ENCODE measurements around the gene TIMM17A.

TIMM17A gene

DNA sequence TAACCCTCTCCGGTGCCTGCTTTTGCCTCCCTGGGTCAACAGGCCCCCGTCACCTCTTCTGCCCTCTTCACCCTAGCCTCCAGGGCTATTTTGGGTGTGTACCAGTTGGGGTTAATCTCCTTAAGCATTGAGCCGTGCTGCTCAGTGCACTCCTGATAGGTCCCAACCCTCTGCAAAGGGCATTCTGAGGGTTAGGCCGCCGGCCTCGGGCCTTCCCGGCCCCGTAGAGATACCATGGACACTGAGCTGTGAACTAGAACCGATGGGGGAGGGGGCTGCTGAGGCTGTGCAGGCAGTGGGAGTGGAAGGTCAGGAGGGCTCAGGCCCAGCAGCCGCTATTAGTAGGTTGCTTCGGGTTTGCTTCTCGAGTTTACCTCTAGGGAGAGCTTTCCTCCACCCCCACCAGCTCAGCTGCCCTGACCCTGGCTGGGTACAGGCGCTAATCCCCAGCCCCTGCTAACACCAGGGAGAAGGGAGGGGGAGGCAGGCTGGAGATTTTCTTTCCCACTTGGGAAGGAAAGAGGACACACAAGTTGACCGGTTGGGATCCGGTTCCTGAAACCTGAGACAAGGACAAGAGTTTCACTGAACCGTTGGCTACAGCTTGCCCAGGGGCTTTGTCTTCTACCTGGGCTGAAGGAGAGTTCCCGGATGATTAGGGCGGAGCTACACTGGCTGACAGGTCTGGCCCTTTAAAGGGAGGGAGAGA is 13.7 kb upstream of the TIMM17A start:
- no peak for ATAC-seq
- TF ChIP-seq ESRRG (CRISPR knock-in tag; IDR thresholded peaks at IDR 0.05) (no peak), ZNF70 (CRISPR knock-in tag; IDR thresholded peaks at IDR 0.05) (no peak), ZNF565 (CRISPR knock-in tag; conservative IDR thresholded peaks at IDR 0.05; ENCODE audit: low read depth) (no peak), ARNTL (CRISPR knock-in tag; IDR thresholded peaks at IDR 0.05; ENCODE audit: borderline replicate concordance, low read depth) (no peak), TCF4 (CRISPR knock-in tag; IDR thresholded peaks at IDR 0.05; ENCODE audit: borderline replicate concordance) (no peak), ZC3H10 (CRISPR knock-in tag; IDR thresholded peaks at IDR 0.05) (no peak), RARB (CRISPR knock-in tag; IDR thresholded peaks at IDR 0.05) (no peak), PPARA (CRISPR knock-in tag; IDR thresholded peaks at IDR 0.05; ENCODE audit: borderline replicate concordance) (no peak), BACH2 (CRISPR knock-in tag; IDR thresholded peaks at IDR 0.05; ENCODE audit: borderline replicate concordance) (no peak), ZFP30 (CRISPR knock-in tag; IDR thresholded peaks at IDR 0.05) (no peak), GLIS3 (CRISPR knock-in tag; IDR thresholded peaks at IDR 0.05) (no peak), ZFP3 (CRISPR knock-in tag; IDR thresholded peaks at IDR 0.05) (no peak), ZNF8 (CRISPR knock-in tag; IDR thresholded peaks at IDR 0.05) (no peak), CSDC2 (CRISPR knock-in tag; IDR thresholded peaks at IDR 0.05) (no peak), SNAI2 (CRISPR knock-in tag; IDR thresholded peaks at IDR 0.05) (no peak)
- TF ChIP-seq, protein P1, sequence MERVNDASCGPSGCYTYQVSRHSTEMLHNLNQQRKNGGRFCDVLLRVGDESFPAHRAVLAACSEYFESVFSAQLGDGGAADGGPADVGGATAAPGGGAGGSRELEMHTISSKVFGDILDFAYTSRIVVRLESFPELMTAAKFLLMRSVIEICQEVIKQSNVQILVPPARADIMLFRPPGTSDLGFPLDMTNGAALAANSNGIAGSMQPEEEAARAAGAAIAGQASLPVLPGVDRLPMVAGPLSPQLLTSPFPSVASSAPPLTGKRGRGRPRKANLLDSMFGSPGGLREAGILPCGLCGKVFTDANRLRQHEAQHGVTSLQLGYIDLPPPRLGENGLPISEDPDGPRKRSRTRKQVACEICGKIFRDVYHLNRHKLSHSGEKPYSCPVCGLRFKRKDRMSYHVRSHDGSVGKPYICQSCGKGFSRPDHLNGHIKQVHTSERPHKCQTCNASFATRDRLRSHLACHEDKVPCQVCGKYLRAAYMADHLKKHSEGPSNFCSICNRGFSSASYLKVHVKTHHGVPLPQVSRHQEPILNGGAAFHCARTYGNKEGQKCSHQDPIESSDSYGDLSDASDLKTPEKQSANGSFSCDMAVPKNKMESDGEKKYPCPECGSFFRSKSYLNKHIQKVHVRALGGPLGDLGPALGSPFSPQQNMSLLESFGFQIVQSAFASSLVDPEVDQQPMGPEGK (CRISPR knock-in tag; IDR thresholded peaks at IDR 0.05; ENCODE audit: borderline replicate concordance), result no peak
- TF ChIP-seq, protein P2, sequence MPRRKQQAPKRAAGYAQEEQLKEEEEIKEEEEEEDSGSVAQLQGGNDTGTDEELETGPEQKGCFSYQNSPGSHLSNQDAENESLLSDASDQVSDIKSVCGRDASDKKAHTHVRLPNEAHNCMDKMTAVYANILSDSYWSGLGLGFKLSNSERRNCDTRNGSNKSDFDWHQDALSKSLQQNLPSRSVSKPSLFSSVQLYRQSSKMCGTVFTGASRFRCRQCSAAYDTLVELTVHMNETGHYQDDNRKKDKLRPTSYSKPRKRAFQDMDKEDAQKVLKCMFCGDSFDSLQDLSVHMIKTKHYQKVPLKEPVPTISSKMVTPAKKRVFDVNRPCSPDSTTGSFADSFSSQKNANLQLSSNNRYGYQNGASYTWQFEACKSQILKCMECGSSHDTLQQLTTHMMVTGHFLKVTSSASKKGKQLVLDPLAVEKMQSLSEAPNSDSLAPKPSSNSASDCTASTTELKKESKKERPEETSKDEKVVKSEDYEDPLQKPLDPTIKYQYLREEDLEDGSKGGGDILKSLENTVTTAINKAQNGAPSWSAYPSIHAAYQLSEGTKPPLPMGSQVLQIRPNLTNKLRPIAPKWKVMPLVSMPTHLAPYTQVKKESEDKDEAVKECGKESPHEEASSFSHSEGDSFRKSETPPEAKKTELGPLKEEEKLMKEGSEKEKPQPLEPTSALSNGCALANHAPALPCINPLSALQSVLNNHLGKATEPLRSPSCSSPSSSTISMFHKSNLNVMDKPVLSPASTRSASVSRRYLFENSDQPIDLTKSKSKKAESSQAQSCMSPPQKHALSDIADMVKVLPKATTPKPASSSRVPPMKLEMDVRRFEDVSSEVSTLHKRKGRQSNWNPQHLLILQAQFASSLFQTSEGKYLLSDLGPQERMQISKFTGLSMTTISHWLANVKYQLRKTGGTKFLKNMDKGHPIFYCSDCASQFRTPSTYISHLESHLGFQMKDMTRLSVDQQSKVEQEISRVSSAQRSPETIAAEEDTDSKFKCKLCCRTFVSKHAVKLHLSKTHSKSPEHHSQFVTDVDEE (CRISPR knock-in tag; IDR thresholded peaks at IDR 0.05), result no peak

DNA sequence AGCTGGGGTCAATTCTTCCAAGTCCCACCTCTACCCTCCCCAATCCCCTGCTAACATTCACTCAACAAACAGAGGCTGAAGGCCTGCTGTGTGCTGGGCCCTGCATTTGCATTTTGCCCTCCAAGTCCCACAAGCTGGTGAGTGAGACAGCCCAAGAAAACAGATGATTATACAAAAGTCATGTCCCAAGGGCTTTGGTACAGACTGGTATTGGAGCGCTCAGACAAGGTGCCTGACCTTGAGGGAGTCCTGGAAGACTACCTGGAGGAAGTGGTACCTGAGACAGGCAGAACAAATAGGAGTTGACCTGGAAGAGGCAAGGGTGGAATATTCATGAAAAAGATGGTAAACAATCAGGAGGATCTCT is 13.2 kb upstream of the TIMM17A start:
- TF ChIP-seq ARNTL (CRISPR knock-in tag; IDR thresholded peaks at IDR 0.05; ENCODE audit: borderline replicate concordance, low read depth), result no peak
- no peak for TF ChIP-seq ZNF70 (CRISPR knock-in tag; IDR thresholded peaks at IDR 0.05)
- no peak for TF ChIP-seq ZFP30 (CRISPR knock-in tag; IDR thresholded peaks at IDR 0.05)
- no peak for TF ChIP-seq ZNF8 (CRISPR knock-in tag; IDR thresholded peaks at IDR 0.05)
- TF ChIP-seq OSR1 (CRISPR knock-in tag; IDR thresholded peaks at IDR 0.05), result no peak
- TF ChIP-seq TOX (CRISPR knock-in tag; IDR thresholded peaks at IDR 0.05; ENCODE audit: borderline replicate concordance), result no peak
- no peak for TF ChIP-seq RARB (CRISPR knock-in tag; IDR thresholded peaks at IDR 0.05)
- ATAC-seq, result no peak

DNA sequence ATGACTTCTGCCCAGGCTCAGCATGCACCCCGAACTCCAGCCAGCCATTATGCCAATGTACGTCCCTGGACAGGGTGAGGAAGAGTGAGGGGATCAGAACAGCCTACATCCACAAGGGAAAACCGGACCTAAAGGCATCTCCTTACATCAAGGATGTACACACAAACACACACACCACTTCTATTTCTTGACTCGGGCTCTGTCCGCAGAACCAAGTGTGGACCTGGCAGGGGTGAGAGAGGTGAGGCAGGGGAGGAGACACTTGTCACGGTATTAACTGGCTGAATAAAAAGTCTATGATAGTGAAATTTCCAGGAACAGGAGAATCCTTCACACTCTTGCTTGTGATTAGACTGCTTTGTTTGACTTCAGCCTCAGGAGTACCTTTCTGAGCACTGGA is 11.3 kb upstream of the TIMM17A start:
- TF ChIP-seq, protein P1 (CRISPR knock-in tag; IDR thresholded peaks at IDR 0.05; ENCODE audit: borderline replicate concordance), result no peak

DNA sequence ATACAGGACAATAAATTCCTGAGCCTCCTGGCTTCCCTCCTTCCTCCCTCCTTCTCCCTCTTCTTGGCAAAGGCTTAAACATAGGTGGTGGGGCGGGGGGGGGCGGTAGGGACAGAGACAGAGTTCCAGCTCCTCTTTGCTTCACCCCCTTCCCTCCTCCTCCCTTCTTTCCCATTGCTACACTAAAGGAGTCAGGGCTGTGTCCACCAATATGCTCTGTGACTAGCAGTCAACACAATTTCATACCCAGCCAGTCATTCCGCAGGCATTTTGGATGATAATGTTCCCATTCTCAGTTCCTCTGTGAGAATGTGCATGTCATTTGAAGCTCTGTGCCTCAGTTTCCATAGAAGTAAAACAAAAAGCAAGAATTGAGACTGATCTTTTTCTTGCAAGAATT is 10.7 kb upstream of the TIMM17A start:
- ATAC-seq, result no peak
- TF ChIP-seq, protein P2 (CRISPR knock-in tag; IDR thresholded peaks at IDR 0.05), result no peak
- no peak for TF ChIP-seq ZC3H10 (CRISPR knock-in tag; IDR thresholded peaks at IDR 0.05)
- TF ChIP-seq TCF4 (CRISPR knock-in tag; IDR thresholded peaks at IDR 0.05; ENCODE audit: borderline replicate concordance), result no peak
- no peak for TF ChIP-seq OSR1 (CRISPR knock-in tag; IDR thresholded peaks at IDR 0.05)
- TF ChIP-seq ZNF70 (CRISPR knock-in tag; IDR thresholded peaks at IDR 0.05), result no peak
- TF ChIP-seq CSDC2 (CRISPR knock-in tag; IDR thresholded peaks at IDR 0.05), result no peak
- TF ChIP-seq, protein P3, sequence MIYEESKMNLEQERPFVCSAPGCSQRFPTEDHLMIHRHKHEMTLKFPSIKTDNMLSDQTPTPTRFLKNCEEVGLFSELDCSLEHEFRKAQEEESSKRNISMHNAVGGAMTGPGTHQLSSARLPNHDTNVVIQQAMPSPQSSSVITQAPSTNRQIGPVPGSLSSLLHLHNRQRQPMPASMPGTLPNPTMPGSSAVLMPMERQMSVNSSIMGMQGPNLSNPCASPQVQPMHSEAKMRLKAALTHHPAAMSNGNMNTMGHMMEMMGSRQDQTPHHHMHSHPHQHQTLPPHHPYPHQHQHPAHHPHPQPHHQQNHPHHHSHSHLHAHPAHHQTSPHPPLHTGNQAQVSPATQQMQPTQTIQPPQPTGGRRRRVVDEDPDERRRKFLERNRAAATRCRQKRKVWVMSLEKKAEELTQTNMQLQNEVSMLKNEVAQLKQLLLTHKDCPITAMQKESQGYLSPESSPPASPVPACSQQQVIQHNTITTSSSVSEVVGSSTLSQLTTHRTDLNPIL (CRISPR knock-in tag; IDR thresholded peaks at IDR 0.05; ENCODE audit: low read depth), result no peak
- TF ChIP-seq SNAI2 (CRISPR knock-in tag; IDR thresholded peaks at IDR 0.05), result no peak
- TF ChIP-seq GLIS3 (CRISPR knock-in tag; IDR thresholded peaks at IDR 0.05), result no peak
- TF ChIP-seq ARNTL (CRISPR knock-in tag; IDR thresholded peaks at IDR 0.05; ENCODE audit: borderline replicate concordance, low read depth), result no peak

More for the DNA sequence above, 11.3 kb upstream of the TIMM17A start:
- ATAC-seq, result no peak

Measured in SK-N-SH treated with all-trans-retinoic acid at 6 μM for 48 hours (cell line).